Testis (tissue), 3 donors: ENCODE results near the gene ELFN1. TPM values are rescaled to one million over a fixed set of nuclear protein-coding genes. Genes with fewer than 3 reads are reported as not detected.

Experiments used
- DNase-seq: peaks from one replicate; pipeline ENCODE4 v3.0.0-alpha.2; 2019
- H3K27ac ChIP-seq, 2 donors: fragments of 200-600 bp; sonication (generic); one replicate each; pipeline ENCODE4 v1.5.1; 2019
- H3K27me3 ChIP-seq: fragments of 200-600 bp; sonication (generic); one replicate; pipeline ENCODE4 v1.5.1; 2019
- H3K36me3 ChIP-seq: fragments of 200-600 bp; sonication (generic); one replicate; pipeline ENCODE4 v1.5.1; 2017; ENCODE audit warnings: low read depth; ENCODE audit errors: missing control alignments
- H3K4me1 ChIP-seq: fragments of 200-600 bp; sonication (generic); one replicate; pipeline ENCODE4 v1.5.1; 2019
- H3K4me3 ChIP-seq, 2 donors: fragments of 200-600 bp; sonication (generic); one replicate each; pipeline ENCODE4 v1.5.1; 2017 to 2019
- H3K9me3 ChIP-seq: fragments of 200-600 bp; sonication (generic); one replicate; pipeline ENCODE4 v1.5.1; 2017
- POLR2A ChIP-seq: fragments of 450-650 bp; IDR thresholded peaks from one replicate; pipeline ENCODE4 v1.6.1; 2017; ENCODE audit warnings: antibody characterized with exemption, mild to moderate bottlenecking, moderate library complexity
- WGBS, 2 donors: methylation state at CpG; one replicate each; pipeline ENCODE4 v1.1.5; 2018; 5-methylcytosine and 5-hydroxymethylcytosine counted together
- intact Hi-C: fragments of 100-400 bp; cut with DNase I; formaldehyde crosslinking; loops from one replicate; pipeline ENCODE4 v1.15.1; 2023; ENCODE audit warnings: low total_unique reads
- polyA plus RNA-seq: library from polyadenylated mRNA; stranded (reverse); fragments of 350-450 nt; fragmentation: Illumina TruSeq; extraction: RNeasy Lipid Tissue Mini Kit (QIAGEN cat#74804); gene quantifications from one replicate; pipeline ENCODE4 v1.2.3, GENCODE V29; 2014; ENCODE audit warnings: low read depth, low replicate concordance; ENCODE audit not compliant: insufficient read depth
- total RNA-seq, 2 donors: library from RNA; depleted of rRNA; stranded (reverse); fragments of >200 nt; gene quantifications; one replicate each; pipeline ENCODE4 v1.2.3, GENCODE V29; 2016
- TF ChIP-seq, protein P1 (sequence below), 3 experiments: fragments of 450-650 bp in 2 of 3; fragments of 200-600 bp in 1 of 3; sonication (generic) in 1 of 3; IDR thresholded peaks; one replicate each; pipeline ENCODE4 v1.5.1; 2016 to 2019; ENCODE audit warnings: antibody characterized with exemption in 3 of 3, mild to moderate bottlenecking in 2 of 3, moderate library complexity in 1 of 3

ELFN1 gene
- total and polyA plus RNA-seq, 3 donors from 2014 or later: 2.3 to 3.2 (median 2.8) TPM

DNA sequence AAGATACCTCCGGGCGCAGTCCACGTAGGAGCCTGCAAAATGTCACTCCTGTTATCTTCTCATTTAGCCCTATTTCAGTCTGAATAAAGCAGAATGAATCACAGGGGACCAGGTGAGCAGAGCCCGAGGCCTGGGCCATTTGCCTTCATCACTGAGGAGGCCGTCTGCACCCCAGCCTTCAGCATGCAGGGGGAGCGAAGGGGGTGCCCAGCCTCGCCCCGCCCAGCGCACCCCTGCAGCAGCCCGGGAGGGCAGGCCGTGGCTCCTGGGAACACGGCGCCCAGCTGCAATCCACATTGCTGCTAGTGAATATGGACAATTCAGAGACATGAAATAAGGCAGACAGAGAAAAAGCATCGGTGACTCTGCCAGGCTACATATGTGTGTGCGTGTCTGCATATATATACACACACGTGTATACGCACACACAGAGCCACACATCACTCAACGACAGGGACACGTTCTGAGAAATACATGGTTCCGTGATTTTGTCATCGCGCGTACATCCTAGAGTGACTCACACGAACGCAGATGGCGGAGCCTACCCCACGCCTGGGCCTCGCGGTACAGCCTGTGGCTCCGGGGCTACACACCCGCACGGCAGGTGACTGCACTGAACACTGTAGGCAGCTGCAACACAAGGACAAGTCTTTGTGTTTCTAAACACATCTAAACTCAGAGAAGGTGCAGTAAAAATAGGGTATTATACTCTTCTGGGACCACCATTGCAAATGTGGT, 15.2 kb upstream of the ELFN1 start:
- DNase-seq: no peak
- WGBS, 2 donors: 88 to 91% methylated on average over 29 to 32 of the region's 32 CpGs
- Histone ChIP-seq H3K9me3 (no peaks in the 10 kb centered on the region), H3K36me3 (no peaks in the 10 kb centered on the region), H3K27me3 (no peaks in the 10 kb centered on the region), H3K4me1 (no peaks in the 10 kb centered on the region), H3K27ac (no peak overlapping the region), H3K4me3 (no peak overlapping the region)
- TF ChIP-seq, protein P1, sequence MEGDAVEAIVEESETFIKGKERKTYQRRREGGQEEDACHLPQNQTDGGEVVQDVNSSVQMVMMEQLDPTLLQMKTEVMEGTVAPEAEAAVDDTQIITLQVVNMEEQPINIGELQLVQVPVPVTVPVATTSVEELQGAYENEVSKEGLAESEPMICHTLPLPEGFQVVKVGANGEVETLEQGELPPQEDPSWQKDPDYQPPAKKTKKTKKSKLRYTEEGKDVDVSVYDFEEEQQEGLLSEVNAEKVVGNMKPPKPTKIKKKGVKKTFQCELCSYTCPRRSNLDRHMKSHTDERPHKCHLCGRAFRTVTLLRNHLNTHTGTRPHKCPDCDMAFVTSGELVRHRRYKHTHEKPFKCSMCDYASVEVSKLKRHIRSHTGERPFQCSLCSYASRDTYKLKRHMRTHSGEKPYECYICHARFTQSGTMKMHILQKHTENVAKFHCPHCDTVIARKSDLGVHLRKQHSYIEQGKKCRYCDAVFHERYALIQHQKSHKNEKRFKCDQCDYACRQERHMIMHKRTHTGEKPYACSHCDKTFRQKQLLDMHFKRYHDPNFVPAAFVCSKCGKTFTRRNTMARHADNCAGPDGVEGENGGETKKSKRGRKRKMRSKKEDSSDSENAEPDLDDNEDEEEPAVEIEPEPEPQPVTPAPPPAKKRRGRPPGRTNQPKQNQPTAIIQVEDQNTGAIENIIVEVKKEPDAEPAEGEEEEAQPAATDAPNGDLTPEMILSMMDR (IDR thresholded peaks at IDR 0.05): no peak
- TF ChIP-seq POLR2A: no peak
- intact Hi-C loops: no loop called here

DNA sequence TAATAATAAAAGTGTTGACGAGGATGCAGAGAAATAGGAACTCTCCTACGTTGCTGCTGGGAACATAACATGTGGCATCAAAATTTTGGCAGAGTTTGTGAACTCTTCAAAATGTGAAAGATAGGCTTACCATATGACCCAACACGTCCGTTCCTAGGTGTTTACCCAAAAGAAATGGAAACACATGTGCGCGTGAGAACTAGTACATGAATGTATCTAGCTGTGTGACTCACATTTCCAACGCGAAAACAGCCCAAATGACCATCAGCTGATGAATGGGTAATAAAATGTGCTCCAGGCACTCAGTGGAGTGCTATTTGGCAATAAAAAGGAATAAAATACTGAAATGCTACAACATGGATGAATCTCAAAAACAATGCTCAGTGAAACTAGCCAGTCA, 10.4 kb upstream of the ELFN1 start:
- H3K27me3 ChIP-seq: no peaks in the 10 kb centered on the region
- H3K4me1 ChIP-seq: peaks cover 5% of the 10 kb centered on the region
- H3K27ac ChIP-seq: no peak overlapping the region
- no peak for DNase-seq
- H3K36me3 ChIP-seq: no peaks in the 10 kb centered on the region
- H3K9me3 ChIP-seq: no peaks in the 10 kb centered on the region
- H3K4me3 ChIP-seq: no peak overlapping the region
- 83 to 84% methylated on average over 8 of the region's 8 CpGs for WGBS, 2 donors
- intact Hi-C loops: no loop called here
- TF ChIP-seq, protein P1 (IDR thresholded peaks at IDR 0.05): no peak
- no peak for TF ChIP-seq POLR2A

- Histone ChIP-seq H3K36me3 (no peaks in the 10 kb centered on the region), H3K4me3 (no peak overlapping the region), H3K27ac (no peak overlapping the region), H3K4me1 (peaks cover 10% of the 10 kb centered on the region), H3K27me3 (no peaks in the 10 kb centered on the region), H3K9me3 (no peaks in the 10 kb centered on the region)
- DNase-seq: no peak
- 43 to 49% methylated on average over 3 of the region's 3 CpGs for WGBS, 2 donors
- intact Hi-C loops: no loop called here
- TF ChIP-seq, protein P1 (IDR thresholded peaks at IDR 0.05): no peak
- no peak for TF ChIP-seq POLR2A
These were observed 8.6 kb upstream of the ELFN1 start for GRCh38 chr7:1661461-1661860.

- Histone ChIP-seq H3K9me3 (no peaks in the 10 kb centered on the region), H3K27me3 (no peaks in the 10 kb centered on the region), H3K27ac (no peak overlapping the region), H3K4me1 (peaks cover 16% of the 10 kb centered on the region), H3K36me3 (no peaks in the 10 kb centered on the region), H3K4me3 (no peak overlapping the region)
- 80 to 81% methylated on average over 2 to 3 of the region's 3 CpGs for WGBS, 2 donors
- intact Hi-C loops: no loop called here
- TF ChIP-seq, protein P1 (IDR thresholded peaks at IDR 0.05): no peak
- no peak for TF ChIP-seq POLR2A
- DNase-seq: no peak
These were observed 8.0 kb upstream of the ELFN1 start for GRCh38 chr7:1662101-1662500.

GRCh38 chr7:1662767-1663166, 7.3 kb upstream of the ELFN1 start:
- no peaks in the 10 kb centered on the region for H3K9me3 ChIP-seq
- TF ChIP-seq POLR2A: no peak
- TF ChIP-seq, protein P1 (IDR thresholded peaks at IDR 0.05): no peak
- DNase-seq: no peak
- no peak overlapping the region for H3K4me3 ChIP-seq
- no peaks in the 10 kb centered on the region for H3K27me3 ChIP-seq
- intact Hi-C loops: no loop called here
- H3K36me3 ChIP-seq: no peaks in the 10 kb centered on the region
- no peak overlapping the region for H3K27ac ChIP-seq
- H3K4me1 ChIP-seq: peaks cover 21% of the 10 kb centered on the region
- WGBS, 2 donors: 75% methylated on average over 13 of the region's 13 CpGs
